ENCODE measurements around the gene ATRN.
"Not testable (repeated sequence)": the region's sequence is repeated elsewhere in the genome, so short reads cannot be mapped to it uniquely, and the experiment has no call there.

GRCh38 chr20:3537733-3538132 lies 66.9 kb downstream of the ATRN start:
- not testable (repeated sequence) for TF ChIP-seq POLR2AphosphoS5 (IDR thresholded peaks at IDR 0.05; ENCODE audit: insufficient read depth, low read depth, low read length); POLR2A (IDR thresholded peaks at IDR 0.05; ENCODE audit: low read depth, low read length); JUN (IDR thresholded peaks at IDR 0.05; ENCODE audit: borderline replicate concordance, insufficient read depth, insufficient read length, low read depth)
- TF ChIP-seq, protein P1, sequence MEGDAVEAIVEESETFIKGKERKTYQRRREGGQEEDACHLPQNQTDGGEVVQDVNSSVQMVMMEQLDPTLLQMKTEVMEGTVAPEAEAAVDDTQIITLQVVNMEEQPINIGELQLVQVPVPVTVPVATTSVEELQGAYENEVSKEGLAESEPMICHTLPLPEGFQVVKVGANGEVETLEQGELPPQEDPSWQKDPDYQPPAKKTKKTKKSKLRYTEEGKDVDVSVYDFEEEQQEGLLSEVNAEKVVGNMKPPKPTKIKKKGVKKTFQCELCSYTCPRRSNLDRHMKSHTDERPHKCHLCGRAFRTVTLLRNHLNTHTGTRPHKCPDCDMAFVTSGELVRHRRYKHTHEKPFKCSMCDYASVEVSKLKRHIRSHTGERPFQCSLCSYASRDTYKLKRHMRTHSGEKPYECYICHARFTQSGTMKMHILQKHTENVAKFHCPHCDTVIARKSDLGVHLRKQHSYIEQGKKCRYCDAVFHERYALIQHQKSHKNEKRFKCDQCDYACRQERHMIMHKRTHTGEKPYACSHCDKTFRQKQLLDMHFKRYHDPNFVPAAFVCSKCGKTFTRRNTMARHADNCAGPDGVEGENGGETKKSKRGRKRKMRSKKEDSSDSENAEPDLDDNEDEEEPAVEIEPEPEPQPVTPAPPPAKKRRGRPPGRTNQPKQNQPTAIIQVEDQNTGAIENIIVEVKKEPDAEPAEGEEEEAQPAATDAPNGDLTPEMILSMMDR (IDR thresholded peaks at IDR 0.05; ENCODE audit: extremely low read depth in 1 of 2, insufficient read depth in 1 of 2, low read depth in 1 of 2, low read length in 2 of 2), result not testable (repeated sequence)
- TF ChIP-seq, protein P2, sequence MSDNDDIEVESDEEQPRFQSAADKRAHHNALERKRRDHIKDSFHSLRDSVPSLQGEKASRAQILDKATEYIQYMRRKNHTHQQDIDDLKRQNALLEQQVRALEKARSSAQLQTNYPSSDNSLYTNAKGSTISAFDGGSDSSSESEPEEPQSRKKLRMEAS (IDR thresholded peaks at IDR 0.05; ENCODE audit: insufficient read depth, insufficient read length), result not testable (repeated sequence)
